Endothelial cell of umbilical vein (primary cell): ENCODE data around the gene PPFIA1.

Source experiments
- EZH2 ChIP-seq: IDR thresholded peaks from 2 replicates; pipeline ENCODE4 v1.6.1; 2012; ENCODE audit warnings: borderline replicate concordance, low read depth, mild to moderate bottlenecking, moderate library complexity, low read length, inconsistent platforms; ENCODE audit not compliant: severe bottlenecking
- FOS ChIP-seq: IDR thresholded peaks from 2 replicates; pipeline ENCODE4 v1.6.1; 2011; ENCODE audit warnings: mild to moderate bottlenecking, low read length, moderate library complexity, borderline replicate concordance; ENCODE audit not compliant: insufficient read depth
- GATA2 ChIP-seq: IDR thresholded peaks from 2 replicates; pipeline ENCODE4 v1.7.0; 2011; ENCODE audit warnings: low read depth, mild to moderate bottlenecking, moderate library complexity, mixed read lengths, low read length; ENCODE audit not compliant: insufficient read length, insufficient read depth
- JUN ChIP-seq: IDR thresholded peaks from 2 replicates; pipeline ENCODE4 v1.6.1; 2011; ENCODE audit warnings: borderline replicate concordance, low read depth; ENCODE audit not compliant: insufficient read length, insufficient read depth
- MYC ChIP-seq: IDR thresholded peaks from one replicate; pipeline ENCODE4 v1.6.1; 2011; ENCODE audit warnings: mild to moderate bottlenecking, low read depth, low read length
- POLR2A ChIP-seq: IDR thresholded peaks from 2 replicates; pipeline ENCODE4 v1.6.1; 2012; ENCODE audit warnings: low read depth, mild to moderate bottlenecking, control low read depth, low read length
- POLR2AphosphoS5 ChIP-seq: IDR thresholded peaks from 2 replicates; pipeline ENCODE4 v1.6.1; 2012; ENCODE audit warnings: low read depth, mild to moderate bottlenecking, control low read depth, low read length, moderate library complexity; ENCODE audit not compliant: insufficient read depth
- TF ChIP-seq, protein P1 (sequence below), 2 donors: IDR thresholded peaks; 1 replicate in 1 of 2; 2 replicates in 1 of 2; pipeline ENCODE4 v1.5.1; 2011; ENCODE audit warnings: low read length in 2 of 2, mild to moderate bottlenecking in 2 of 2, moderate library complexity in 2 of 2, control low read depth in 1 of 2, inconsistent platforms in 1 of 2, low read depth in 1 of 2; ENCODE audit not compliant: insufficient read depth in 1 of 2; ENCODE audit errors: extremely low read depth in 1 of 2
- TF ChIP-seq, protein P2 (sequence below): IDR thresholded peaks from 2 replicates; pipeline ENCODE4 v1.6.1; 2011; ENCODE audit not compliant: insufficient read depth, insufficient read length

DNA sequence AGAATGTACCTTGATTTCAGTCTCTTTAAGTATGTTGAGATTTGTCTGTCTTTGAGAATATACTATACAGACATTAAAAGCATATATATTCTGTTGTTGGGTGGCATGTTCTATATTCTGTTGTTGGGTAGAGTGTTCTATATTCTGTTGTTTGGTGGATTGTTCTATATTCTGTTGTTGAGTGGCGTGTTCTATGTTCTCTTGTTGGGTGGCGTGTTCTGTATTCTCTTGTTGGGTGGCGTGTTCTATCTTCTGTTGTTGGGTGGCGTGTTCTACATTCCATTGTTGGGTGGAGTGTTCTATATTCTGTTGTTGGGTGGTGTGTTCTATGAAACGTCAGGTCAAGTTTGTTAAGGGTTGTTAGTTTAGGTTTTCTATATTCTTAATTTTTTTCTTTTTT lies 100.8 kb downstream of the PPFIA1 start:
- TF ChIP-seq, protein P1, sequence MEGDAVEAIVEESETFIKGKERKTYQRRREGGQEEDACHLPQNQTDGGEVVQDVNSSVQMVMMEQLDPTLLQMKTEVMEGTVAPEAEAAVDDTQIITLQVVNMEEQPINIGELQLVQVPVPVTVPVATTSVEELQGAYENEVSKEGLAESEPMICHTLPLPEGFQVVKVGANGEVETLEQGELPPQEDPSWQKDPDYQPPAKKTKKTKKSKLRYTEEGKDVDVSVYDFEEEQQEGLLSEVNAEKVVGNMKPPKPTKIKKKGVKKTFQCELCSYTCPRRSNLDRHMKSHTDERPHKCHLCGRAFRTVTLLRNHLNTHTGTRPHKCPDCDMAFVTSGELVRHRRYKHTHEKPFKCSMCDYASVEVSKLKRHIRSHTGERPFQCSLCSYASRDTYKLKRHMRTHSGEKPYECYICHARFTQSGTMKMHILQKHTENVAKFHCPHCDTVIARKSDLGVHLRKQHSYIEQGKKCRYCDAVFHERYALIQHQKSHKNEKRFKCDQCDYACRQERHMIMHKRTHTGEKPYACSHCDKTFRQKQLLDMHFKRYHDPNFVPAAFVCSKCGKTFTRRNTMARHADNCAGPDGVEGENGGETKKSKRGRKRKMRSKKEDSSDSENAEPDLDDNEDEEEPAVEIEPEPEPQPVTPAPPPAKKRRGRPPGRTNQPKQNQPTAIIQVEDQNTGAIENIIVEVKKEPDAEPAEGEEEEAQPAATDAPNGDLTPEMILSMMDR (IDR thresholded peaks at IDR 0.05; ENCODE audit: extremely low read depth in 1 of 2, insufficient read depth in 1 of 2, low read depth in 1 of 2, low read length in 2 of 2), result no peak
- TF ChIP-seq EZH2 (no peak), POLR2AphosphoS5 (no peak), POLR2A (no peak), GATA2 (no peak), JUN (no peak), FOS (no peak), MYC (no peak)
- TF ChIP-seq, protein P2, sequence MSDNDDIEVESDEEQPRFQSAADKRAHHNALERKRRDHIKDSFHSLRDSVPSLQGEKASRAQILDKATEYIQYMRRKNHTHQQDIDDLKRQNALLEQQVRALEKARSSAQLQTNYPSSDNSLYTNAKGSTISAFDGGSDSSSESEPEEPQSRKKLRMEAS, result no peak
